HL-60/S4 treated with retinoic acid at 250 ng/mL for 4 days and 3 days (cell line): Measurements from ENCODE around the gene SYCN.
"Not testable (repeated sequence)": the region's sequence is repeated elsewhere in the genome, so short reads cannot be mapped to it uniquely, and the experiment has no call there.

ENCODE experiments used
- in situ Hi-C: fragments of 300-500 bp; cut with MboI; formaldehyde crosslinking; loops from 2 replicates; pipeline ENCODE4 v1.7.0; 2022; ENCODE audit warnings: low sequenced_read_pairs

SYCN gene

DNA sequence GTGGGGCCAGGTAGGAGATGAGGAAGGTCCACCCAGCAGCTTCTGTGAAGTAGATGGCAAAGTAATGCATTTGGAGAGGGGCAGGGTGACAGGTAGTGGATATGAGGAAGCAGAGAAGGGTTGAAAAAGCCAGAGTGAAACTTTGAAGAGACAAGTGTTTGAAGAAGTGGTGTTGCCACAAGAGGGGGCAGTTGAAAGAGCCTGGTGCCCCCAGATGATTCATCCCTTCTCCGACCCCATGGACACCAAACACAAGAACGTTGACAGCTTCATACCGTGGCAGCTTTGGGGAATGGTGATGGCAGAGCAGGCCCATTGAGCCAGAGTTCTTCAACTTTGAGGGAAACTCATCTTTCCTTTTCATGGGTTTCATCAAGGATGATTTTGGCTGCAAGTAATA, 20.8 kb upstream of the SYCN start:
- in situ Hi-C loops, result no loop called here

GRCh38 chr19:39223703-39224279, 19.7 kb upstream of the SYCN start:
- in situ Hi-C loops, result no loop called here

DNA sequence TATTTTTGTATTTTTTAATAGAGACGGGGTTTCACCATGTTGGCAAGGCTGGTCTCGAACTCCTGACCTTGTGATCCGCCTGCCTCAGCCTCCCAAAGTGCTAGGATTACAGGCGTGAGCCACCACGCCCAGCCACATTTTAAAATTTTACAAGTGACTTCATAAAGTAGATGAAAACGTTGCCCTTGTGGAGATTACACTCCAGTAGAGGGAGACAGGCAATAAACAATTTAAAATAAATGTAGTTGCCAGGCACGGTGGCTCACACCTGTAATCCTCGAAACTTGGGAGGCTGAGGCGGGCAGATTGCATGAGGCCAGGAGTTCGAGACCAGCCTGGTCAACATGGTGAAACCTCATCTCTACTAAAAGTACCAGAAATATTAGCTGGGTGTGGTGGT, 15.0 kb upstream of the SYCN start:
- in situ Hi-C loops, result not testable (repeated sequence)

DNA sequence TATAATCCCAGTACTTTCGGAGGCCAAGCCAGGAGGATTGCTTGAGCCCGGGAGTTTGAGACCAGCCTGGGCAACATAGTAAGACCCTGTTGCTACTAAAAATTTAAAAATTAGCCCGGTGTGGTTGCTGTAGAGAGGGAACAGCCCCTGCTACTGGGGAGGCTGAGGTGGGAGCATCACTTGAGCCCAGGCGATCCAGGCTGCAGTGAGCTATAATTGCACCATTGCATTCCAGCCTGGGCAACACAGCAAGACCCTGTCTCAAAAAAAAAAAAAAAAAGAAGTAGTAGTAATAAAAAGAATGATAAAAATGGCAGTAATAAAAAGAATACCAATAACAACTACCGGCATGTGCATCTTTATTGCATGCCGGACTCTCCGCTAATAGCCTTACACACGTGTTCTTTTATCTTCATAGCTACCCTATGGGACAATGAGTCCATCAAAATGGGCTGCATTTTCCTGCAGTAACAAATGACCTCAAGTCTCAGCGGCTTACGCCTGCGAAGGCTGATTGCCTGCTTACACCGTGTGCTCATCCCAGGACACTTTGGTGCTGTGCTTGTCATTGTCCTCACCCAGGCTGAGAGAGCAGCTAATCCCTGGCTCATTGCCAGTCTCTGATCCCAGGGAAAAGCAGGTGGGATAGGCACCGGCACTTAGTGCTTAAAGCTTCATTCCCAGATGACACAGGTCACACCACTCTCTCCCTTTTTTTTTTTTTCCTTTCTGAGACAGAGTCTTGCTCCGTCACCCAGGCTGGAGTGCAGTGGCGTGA, 14.4 kb upstream of the SYCN start:
- in situ Hi-C loops, result no loop called here

- in situ Hi-C loops, result no loop called here
These were observed 13.0 kb upstream of the SYCN start for GRCh38 chr19:39217094-39217493.

GRCh38 chr19:39215323-39215722, 11.3 kb upstream of the SYCN start:
- in situ Hi-C loops, result not testable (repeated sequence)

DNA sequence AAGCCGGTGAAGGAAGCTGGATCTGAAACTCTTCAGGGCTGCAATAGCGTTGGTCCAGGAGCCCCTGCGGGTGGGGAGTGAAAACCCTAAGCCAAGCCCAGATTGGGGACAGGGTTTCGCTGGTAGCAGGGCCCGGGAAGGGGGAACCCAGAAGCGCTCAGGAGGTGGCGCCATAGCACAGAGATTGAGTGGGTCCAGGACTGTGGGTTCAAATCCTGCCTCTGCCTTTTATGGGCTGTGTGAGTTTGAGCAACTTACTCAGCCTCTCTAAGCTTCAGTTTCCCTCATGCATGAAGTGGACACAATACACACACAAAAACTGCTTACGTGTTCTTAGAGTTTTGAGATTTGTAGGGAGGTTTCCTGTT, 8.3 kb upstream of the SYCN start:
- in situ Hi-C loops, result no loop called here

GRCh38 chr19:39211731-39212374, 7.8 kb upstream of the SYCN start:
- in situ Hi-C loops, result no loop called here

GRCh38 chr19:39209196-39209595, 5.1 kb upstream of the SYCN start:
- in situ Hi-C loops, result no loop called here

DNA sequence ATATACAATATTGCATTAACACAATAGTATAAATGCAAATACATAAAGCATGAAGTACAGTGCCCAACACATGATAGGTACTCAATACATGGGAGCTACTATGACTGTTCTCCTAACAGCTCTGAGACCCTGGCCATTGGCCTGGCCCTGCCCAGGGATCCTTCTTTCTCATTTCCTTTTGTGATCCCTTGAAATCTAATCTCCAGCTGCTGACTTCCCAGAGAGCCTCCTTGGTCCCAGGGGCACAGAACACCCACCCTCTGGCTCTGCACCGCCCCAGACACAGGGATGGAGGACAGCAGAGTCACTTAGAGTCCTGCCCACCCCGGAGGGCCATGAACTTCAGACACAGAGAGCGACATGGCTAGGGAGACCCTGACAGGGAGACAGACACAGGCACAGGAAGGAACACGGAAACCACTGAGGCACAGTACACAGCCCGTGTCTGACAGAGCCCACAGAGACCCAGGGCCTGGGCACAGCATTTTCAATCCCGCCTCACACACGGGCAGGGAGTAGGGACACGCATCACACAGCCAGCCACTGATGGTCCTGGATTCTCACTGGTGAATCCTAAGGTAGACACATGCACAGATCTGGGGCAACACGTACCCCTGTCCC, 4.2 kb upstream of the SYCN start:
- in situ Hi-C loops, result no loop called here

- in situ Hi-C loops, result no loop called here
These were observed 3.3 kb upstream of the SYCN start for GRCh38 chr19:39207293-39207836.

DNA sequence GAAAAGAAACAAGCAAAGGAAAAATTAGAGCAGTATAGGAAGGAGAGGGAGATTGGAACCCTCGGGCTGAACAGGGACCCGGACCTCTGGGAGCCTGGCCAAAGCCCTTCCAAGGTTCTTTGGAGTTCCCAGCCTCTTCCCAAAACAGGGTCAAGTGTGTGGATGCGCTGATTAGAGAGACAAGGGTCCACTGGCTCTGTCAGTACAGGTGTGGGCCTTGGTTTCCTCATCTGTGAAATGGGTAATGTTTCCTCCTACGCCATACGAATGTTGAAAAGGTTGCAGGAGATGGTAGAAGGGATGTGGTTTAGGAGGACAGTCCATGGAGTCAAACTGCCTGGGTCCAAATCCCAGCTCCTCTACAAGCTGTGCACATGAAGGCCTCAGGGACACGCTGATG, 2.1 kb upstream of the SYCN start:
- in situ Hi-C loops, result no loop called here

DNA sequence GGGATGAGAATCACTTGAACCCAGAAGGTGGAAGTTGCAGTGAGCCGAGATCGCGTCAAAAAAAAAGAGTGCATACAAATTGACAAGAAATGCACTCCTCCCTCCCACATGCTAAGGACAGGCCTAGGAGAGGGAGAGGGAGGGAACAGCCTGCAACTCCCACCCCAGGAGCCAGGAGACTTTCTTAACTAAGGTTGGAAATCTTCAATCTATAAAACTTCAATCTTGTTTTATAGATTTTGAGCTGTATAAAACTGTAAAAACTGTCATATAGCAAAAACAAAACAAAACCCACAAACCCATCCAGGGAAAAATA, 1.3 kb upstream of the SYCN start:
- in situ Hi-C loops, result no loop called here

DNA sequence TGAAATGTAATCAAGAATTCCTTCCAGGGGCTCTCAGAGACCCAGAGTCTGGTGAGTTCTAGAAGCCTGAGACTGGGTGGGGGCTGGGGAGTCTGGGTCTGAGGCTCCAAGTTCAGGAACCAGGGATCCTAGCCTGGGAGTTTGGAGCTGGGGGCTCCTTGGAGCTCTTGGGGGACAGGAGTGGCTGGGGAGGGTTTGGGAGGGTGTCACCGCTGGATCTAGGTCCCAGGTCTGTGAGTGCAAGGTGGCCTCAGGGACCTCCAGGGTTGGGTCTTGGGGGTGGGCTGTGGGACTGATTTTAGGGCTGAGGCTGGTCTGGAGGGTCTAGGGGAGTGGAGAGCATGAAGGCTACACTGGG, 1.1 kb downstream of the SYCN start:
- in situ Hi-C loops, result no loop called here

DNA sequence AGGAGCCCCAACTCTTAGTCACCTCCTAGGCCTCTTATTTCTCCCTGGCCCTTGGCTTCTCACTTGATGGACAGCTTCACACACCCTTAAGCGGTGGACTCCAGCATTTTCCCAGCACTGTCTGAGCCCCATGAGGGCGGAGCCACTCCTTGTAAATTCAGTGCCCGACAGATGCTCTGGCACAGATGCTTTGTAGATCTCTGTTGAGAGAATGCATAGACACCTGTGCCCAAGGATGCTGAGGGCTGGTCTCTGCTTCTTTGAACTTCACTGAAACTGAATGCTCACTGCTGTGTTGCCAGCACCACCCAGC, 3.3 kb downstream of the SYCN start:
- in situ Hi-C loops, result no loop called here

- in situ Hi-C loops, result no loop called here
These were observed 3.8 kb downstream of the SYCN start for GRCh38 chr19:39200066-39200802.

- in situ Hi-C loops, result no loop called here
These were observed 5.0 kb downstream of the SYCN start for GRCh38 chr19:39199025-39199424.

- in situ Hi-C loops, result no loop called here
These were observed 6.3 kb downstream of the SYCN start for GRCh38 chr19:39197808-39198207.

DNA sequence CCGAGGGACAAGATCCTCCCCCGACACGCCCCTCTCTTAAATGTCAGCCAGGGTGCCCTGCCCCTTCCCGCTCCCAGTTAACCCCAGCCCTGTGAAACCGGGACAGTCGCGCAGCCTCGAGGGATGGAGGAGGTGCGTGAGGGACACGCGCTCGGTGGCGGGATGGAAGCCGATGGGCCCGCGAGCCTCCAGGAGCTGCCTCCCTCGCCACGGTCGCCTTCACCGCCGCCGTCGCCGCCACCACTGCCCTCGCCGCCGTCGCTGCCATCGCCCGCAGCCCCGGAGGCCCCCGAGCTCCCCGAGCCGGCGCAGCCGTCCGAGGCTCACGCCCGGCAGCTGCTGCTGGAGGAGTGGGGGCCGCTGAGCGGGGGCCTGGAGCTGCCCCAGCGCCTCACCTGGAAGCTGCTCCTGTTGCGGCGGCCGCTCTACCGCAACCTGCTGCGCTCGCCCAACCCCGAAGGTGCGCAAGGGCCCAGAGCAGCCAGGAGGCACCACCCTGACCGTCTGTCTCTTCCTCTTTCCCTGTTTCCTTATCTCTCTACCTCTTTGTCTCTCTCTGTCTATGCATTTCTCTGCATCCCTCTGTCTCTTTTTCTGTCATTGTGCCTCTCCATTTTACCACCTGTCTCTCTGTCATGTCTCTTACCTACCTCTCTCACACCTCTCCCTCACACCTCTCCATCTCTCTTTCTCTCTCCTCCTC, 7.1 kb downstream of the SYCN start, which contains the start of gene NCCRP1:
NCCRP1 (plus strand) TSS at position 105 of the 703 bp plus-strand sequence; CDS start at position 124, 19 bp downstream.
- in situ Hi-C loops, result no loop called here

DNA sequence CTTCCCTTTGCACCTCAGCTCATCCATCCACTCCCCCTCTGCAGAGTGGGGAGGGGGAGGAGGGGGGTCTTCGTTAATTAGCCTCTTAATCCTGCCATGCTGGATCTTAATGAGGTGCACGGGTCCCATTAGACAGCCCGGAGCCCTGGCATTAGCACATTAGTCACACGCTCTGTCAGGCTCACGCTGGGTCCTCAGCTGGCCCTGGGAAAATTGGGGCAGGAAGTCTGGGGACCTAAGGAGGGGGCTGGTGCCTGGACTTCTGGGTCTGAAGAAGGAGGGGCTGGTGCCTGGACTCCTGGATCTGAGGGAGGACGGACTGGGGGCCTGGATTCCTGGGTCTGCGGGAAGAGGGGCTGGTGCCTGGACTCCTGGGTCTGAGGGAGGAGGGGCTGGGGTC, 7.7 kb downstream of the SYCN start:
- in situ Hi-C loops, result no loop called here

DNA sequence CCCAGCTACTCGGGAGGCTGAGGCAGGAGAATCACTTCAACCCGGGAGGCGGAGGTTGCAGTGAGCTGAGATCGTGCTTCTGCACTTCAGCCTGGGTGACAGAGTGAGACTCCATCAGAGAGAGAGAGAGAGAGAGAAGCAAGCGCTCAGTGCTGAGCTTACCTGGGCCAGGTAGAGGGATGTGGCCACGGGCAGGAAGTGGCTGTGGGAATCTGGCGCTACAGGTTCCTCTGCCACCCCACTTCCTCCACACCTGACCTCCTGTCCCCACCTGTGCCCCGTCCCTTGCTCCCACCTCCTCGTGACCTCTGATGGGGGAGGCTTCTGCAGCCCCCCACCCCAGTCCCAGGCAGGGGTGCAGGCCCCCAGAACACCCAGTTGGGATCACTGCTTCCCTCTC, 8.3 kb downstream of the SYCN start:
- in situ Hi-C loops, result no loop called here
